Subcutaneous adipose tissue (tissue), 4 donors: ENCODE data around the gene KRT6C. TPM values are rescaled to one million over a fixed set of nuclear protein-coding genes. Genes with fewer than 3 reads are reported as not detected.

ENCODE experiments used
- CTCF ChIP-seq: fragments of 450-650 bp; IDR thresholded peaks from one replicate; pipeline ENCODE4 v1.5.1; 2016; ENCODE audit warnings: low read depth, mild to moderate bottlenecking, control low read depth, antibody characterized with exemption, moderate library complexity
- total RNA-seq, 4 donors: library from RNA; depleted of rRNA; stranded (reverse); fragments of >200 nt; gene quantifications; one replicate each; pipeline ENCODE4 v1.1.0, GENCODE V29; 2016

The KRT6C gene
- total RNA-seq, 4 donors from 2014 or later, result not detected

GRCh38 chr12:52464897-52465296, 8.7 kb downstream of the KRT6C start:
- no peak for TF ChIP-seq CTCF

- TF ChIP-seq CTCF, result no peak
Measured at GRCh38 chr12:52461693-52462092, 11.9 kb downstream of the KRT6C start.

- TF ChIP-seq CTCF, result no peak
Measured at GRCh38 chr12:52458861-52459260, 14.7 kb downstream of the KRT6C start.

GRCh38 chr12:52455821-52456220, 17.8 kb downstream of the KRT6C start:
- no peak for TF ChIP-seq CTCF

GRCh38 chr12:52454411-52455201, 19.0 kb downstream of the KRT6C start:
- TF ChIP-seq CTCF, result no peak

GRCh38 chr12:52452101-52452500, 21.5 kb downstream of the KRT6C start, which contains the start of gene KRT6B:
KRT6B (minus strand) TSS chr12:52452146; CDS start chr12:52452078, 68 bp downstream.
- no peak for TF ChIP-seq CTCF

GRCh38 chr12:52448228-52448627, 25.4 kb downstream of the KRT6C start:
- no peak for TF ChIP-seq CTCF
